Hepatocyte (in vitro differentiated cells): ENCODE results near the gene ARHGAP21. TPM values are rescaled to one million over a fixed set of nuclear protein-coding genes. Genes with fewer than 3 reads are reported as not detected.

Experiments
- DNase-seq: peaks from one replicate; pipeline ENCODE4 v3.0.0-alpha.2; 2016; ENCODE audit warnings: low spot score
- H2AFZ ChIP-seq: fragments of 200-600 bp; sonication (generic); 2 replicates; pipeline ENCODE4 v1.6.0; 2016; ENCODE audit warnings: antibody characterized with exemption, mild to moderate bottlenecking
- H3K27ac ChIP-seq: fragments of 200-600 bp; sonication (generic); 2 replicates; pipeline ENCODE4 v1.5.1; 2016; ENCODE audit warnings: mild to moderate bottlenecking
- H3K27me3 ChIP-seq: fragments of 200-600 bp; sonication (generic); 2 replicates; pipeline ENCODE4 v1.6.1; 2016
- H3K36me3 ChIP-seq: fragments of 200-600 bp; sonication (generic); replicated peaks from 2 replicates; pipeline ENCODE4 v1.5.1; 2016; ENCODE audit warnings: low read depth; ENCODE audit not compliant: insufficient read depth
- H3K4me1 ChIP-seq: fragments of 200-600 bp; sonication (generic); 2 replicates; pipeline ENCODE4 v1.5.1; 2016; ENCODE audit warnings: mild to moderate bottlenecking, moderate library complexity; ENCODE audit not compliant: insufficient read depth
- H3K4me2 ChIP-seq: fragments of 200-600 bp; sonication (generic); 2 replicates; pipeline ENCODE4 v1.6.0; 2016
- H3K4me3 ChIP-seq: fragments of 200-600 bp; sonication (generic); 2 replicates; pipeline ENCODE4 v1.5.1; 2016; ENCODE audit warnings: mild to moderate bottlenecking
- H3K79me2 ChIP-seq: fragments of 200-600 bp; sonication (generic); 2 replicates; pipeline ENCODE4 v1.6.0; 2017; ENCODE audit warnings: mild to moderate bottlenecking
- H3K9me2 ChIP-seq: fragments of 200-600 bp; sonication (generic); replicated peaks from 2 replicates; pipeline ENCODE4 v1.6.0; 2017; ENCODE audit warnings: mild to moderate bottlenecking; ENCODE audit not compliant: insufficient read depth
- H3K9me3 ChIP-seq: fragments of 200-600 bp; sonication (generic); 2 replicates; pipeline ENCODE4 v1.5.1; 2016; ENCODE audit warnings: low read depth, mild to moderate bottlenecking
- H4K20me1 ChIP-seq: fragments of 200-600 bp; sonication (generic); 2 replicates; pipeline ENCODE4 v1.6.0; 2016; ENCODE audit warnings: mild to moderate bottlenecking; ENCODE audit not compliant: insufficient read depth, poor library complexity, severe bottlenecking
- EZH2 ChIP-seq: fragments of 200-600 bp; sonication (generic); IDR thresholded peaks from 2 replicates; pipeline ENCODE4 v1.6.1; 2016; ENCODE audit warnings: antibody characterized with exemption, mild to moderate bottlenecking, borderline replicate concordance
- EZH2phosphoT487 ChIP-seq: fragments of 200-600 bp; sonication (generic); IDR thresholded peaks from one replicate; pipeline ENCODE4 v1.6.1; 2018; ENCODE audit warnings: antibody characterized with exemption, mild to moderate bottlenecking, low read depth, moderate library complexity; ENCODE audit not compliant: unreplicated experiment, severe bottlenecking
- WGBS: methylation state at CpG from one replicate; pipeline ENCODE4 v1.1.6; 2016; ENCODE audit warnings: low lambda C conversion rate; ENCODE audit errors: missing lambda C conversion rate; 5-methylcytosine and 5-hydroxymethylcytosine counted together
- polyA plus RNA-seq: library from polyadenylated mRNA; unstranded; fragments of >200 nt; fragmentation: Nextera tagmentation; extraction: Ambion mirVana; gene quantifications from 2 replicates; pipeline ENCODE4 v1.2.1, GENCODE V29; 2016
- total RNA-seq: library from RNA; depleted of rRNA; stranded (reverse); fragments of >200 nt; gene quantifications from 2 replicates; pipeline ENCODE4 v1.2.3, GENCODE V29; 2014
- TF ChIP-seq, protein P1 (sequence below): fragments of 200-600 bp; sonication (generic); IDR thresholded peaks from 2 replicates; pipeline ENCODE4 v1.5.1; 2016; ENCODE audit warnings: antibody characterized with exemption, mild to moderate bottlenecking; ENCODE audit not compliant: poor library complexity

Gene ARHGAP21
- total and polyA plus RNA-seq, 2 experiments from 2014 or later = 15.1 to 70.2 TPM

DNA sequence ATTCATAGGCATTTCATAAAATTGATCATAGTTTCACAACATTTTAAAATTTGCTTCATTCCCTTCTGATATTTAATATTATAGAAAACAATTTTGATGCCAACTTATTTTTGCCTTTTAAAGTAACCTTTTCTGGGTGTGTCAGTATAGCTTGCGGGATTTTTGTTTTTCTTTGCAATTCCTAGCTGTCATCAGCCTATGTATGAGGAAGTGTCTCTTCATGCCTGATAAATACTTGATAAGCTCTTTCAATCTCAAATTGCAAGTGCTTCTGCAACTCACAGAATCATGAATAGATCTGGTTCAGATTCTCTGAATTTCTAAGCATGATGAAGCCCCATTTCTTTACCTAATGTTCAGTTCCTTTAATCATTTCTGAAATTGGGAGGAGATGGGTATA is 28.0 kb upstream of the ARHGAP21 start:
- no peaks in the 10 kb centered on the region for H3K36me3 ChIP-seq
- no peaks in the 10 kb centered on the region for H3K9me3 ChIP-seq
- WGBS = 93% methylated on average over 1 of the region's 1 CpG
- TF ChIP-seq, protein P1, sequence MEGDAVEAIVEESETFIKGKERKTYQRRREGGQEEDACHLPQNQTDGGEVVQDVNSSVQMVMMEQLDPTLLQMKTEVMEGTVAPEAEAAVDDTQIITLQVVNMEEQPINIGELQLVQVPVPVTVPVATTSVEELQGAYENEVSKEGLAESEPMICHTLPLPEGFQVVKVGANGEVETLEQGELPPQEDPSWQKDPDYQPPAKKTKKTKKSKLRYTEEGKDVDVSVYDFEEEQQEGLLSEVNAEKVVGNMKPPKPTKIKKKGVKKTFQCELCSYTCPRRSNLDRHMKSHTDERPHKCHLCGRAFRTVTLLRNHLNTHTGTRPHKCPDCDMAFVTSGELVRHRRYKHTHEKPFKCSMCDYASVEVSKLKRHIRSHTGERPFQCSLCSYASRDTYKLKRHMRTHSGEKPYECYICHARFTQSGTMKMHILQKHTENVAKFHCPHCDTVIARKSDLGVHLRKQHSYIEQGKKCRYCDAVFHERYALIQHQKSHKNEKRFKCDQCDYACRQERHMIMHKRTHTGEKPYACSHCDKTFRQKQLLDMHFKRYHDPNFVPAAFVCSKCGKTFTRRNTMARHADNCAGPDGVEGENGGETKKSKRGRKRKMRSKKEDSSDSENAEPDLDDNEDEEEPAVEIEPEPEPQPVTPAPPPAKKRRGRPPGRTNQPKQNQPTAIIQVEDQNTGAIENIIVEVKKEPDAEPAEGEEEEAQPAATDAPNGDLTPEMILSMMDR = no peak
- TF ChIP-seq EZH2 (no peak), EZH2phosphoT487 (no peak)
- no peaks in the 10 kb centered on the region for H3K4me1 ChIP-seq
- H4K20me1 ChIP-seq = no peaks in the 10 kb centered on the region
- H2AFZ ChIP-seq = no peak overlapping the region
- H3K9me2 ChIP-seq = no peaks in the 10 kb centered on the region
- no peaks in the 10 kb centered on the region for H3K79me2 ChIP-seq
- DNase-seq = no peak
- no peaks in the 10 kb centered on the region for H3K27me3 ChIP-seq
- H3K27ac ChIP-seq = no peak overlapping the region
- no peak overlapping the region for H3K4me2 ChIP-seq
- H3K4me3 ChIP-seq = no peak overlapping the region

DNA sequence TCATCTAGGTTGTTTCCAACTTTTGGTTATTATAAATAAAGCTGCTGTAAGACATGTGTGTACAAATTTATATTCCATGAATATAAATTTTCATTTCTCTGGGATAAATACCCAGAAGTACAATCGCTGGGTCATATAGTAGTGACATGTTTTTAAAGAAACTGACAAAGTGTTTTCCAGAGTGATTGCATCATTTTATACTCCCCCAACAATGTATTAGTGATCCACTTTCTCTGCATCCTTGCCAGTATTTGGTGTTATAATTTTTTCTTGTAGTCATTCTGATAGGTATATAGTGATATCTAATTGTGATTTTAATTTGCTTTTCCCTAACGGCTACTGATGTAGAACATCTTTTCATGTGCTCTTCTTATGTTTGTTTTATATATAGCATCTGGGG is 27.0 kb upstream of the ARHGAP21 start:
- H3K4me2 ChIP-seq = no peak overlapping the region
- no peak overlapping the region for H3K27ac ChIP-seq
- H3K9me2 ChIP-seq = no peaks in the 10 kb centered on the region
- H3K36me3 ChIP-seq = no peaks in the 10 kb centered on the region
- H3K4me3 ChIP-seq = no peak overlapping the region
- no peaks in the 10 kb centered on the region for H3K79me2 ChIP-seq
- TF ChIP-seq, protein P1 = no peak
- TF ChIP-seq EZH2phosphoT487 = no peak
- TF ChIP-seq EZH2 = no peak
- H2AFZ ChIP-seq = no peak overlapping the region
- no peaks in the 10 kb centered on the region for H3K27me3 ChIP-seq
- 96% methylated on average over 2 of the region's 2 CpGs for WGBS
- H3K4me1 ChIP-seq = no peaks in the 10 kb centered on the region
- DNase-seq = no peak
- no peaks in the 10 kb centered on the region for H4K20me1 ChIP-seq
- H3K9me3 ChIP-seq = no peaks in the 10 kb centered on the region

- no peak overlapping the region for H3K4me3 ChIP-seq
- WGBS = 91% methylated on average over 4 of the region's 4 CpGs
- H4K20me1 ChIP-seq = no peaks in the 10 kb centered on the region
- no peak overlapping the region for H2AFZ ChIP-seq
- TF ChIP-seq, protein P1 = no peak
- TF ChIP-seq EZH2 (no peak), EZH2phosphoT487 (no peak)
- no peaks in the 10 kb centered on the region for H3K79me2 ChIP-seq
- DNase-seq = no peak
- no peak overlapping the region for H3K27ac ChIP-seq
- H3K36me3 ChIP-seq = no peaks in the 10 kb centered on the region
- no peaks in the 10 kb centered on the region for H3K4me1 ChIP-seq
- no peaks in the 10 kb centered on the region for H3K9me2 ChIP-seq
- H3K4me2 ChIP-seq = no peak overlapping the region
- H3K27me3 ChIP-seq = no peaks in the 10 kb centered on the region
- no peaks in the 10 kb centered on the region for H3K9me3 ChIP-seq
These were observed 24.5 kb upstream of the ARHGAP21 start for GRCh38 chr10:24748214-24748613.

- H3K4me1 ChIP-seq = no peaks in the 10 kb centered on the region
- no peak overlapping the region for H3K4me3 ChIP-seq
- no peaks in the 10 kb centered on the region for H3K79me2 ChIP-seq
- H2AFZ ChIP-seq = peak overlapping the region; percentile 29
- no peaks in the 10 kb centered on the region for H3K9me3 ChIP-seq
- no peaks in the 10 kb centered on the region for H3K36me3 ChIP-seq
- H3K9me2 ChIP-seq = no peaks in the 10 kb centered on the region
- DNase-seq = no peak
- WGBS = 58% methylated on average over 3 of the region's 3 CpGs
- H3K27me3 ChIP-seq = no peaks in the 10 kb centered on the region
- TF ChIP-seq EZH2phosphoT487 = no peak
- TF ChIP-seq EZH2 = no peak
- TF ChIP-seq, protein P1 = no peak
- H3K27ac ChIP-seq = no peak overlapping the region
- H4K20me1 ChIP-seq = no peaks in the 10 kb centered on the region
- H3K4me2 ChIP-seq = no peak overlapping the region
These were observed 21.3 kb upstream of the ARHGAP21 start for GRCh38 chr10:24744946-24745345.
